HG02938 (cell line): Measurements from ENCODE around the gene PODNL1.

Experiments
- ATAC-seq: cut with Tn5 transposase; IDR thresholded peaks from one replicate; pipeline ENCODE4 v1.9.1; 2021; ENCODE audit warnings: mild to moderate bottlenecking, moderate library complexity; ENCODE audit not compliant: unreplicated experiment

PODNL1 gene, protein sequence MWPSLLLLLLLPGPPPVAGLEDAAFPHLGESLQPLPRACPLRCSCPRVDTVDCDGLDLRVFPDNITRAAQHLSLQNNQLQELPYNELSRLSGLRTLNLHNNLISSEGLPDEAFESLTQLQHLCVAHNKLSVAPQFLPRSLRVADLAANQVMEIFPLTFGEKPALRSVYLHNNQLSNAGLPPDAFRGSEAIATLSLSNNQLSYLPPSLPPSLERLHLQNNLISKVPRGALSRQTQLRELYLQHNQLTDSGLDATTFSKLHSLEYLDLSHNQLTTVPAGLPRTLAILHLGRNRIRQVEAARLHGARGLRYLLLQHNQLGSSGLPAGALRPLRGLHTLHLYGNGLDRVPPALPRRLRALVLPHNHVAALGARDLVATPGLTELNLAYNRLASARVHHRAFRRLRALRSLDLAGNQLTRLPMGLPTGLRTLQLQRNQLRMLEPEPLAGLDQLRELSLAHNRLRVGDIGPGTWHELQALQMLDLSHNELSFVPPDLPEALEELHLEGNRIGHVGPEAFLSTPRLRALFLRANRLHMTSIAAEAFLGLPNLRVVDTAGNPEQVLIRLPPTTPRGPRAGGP

DNA sequence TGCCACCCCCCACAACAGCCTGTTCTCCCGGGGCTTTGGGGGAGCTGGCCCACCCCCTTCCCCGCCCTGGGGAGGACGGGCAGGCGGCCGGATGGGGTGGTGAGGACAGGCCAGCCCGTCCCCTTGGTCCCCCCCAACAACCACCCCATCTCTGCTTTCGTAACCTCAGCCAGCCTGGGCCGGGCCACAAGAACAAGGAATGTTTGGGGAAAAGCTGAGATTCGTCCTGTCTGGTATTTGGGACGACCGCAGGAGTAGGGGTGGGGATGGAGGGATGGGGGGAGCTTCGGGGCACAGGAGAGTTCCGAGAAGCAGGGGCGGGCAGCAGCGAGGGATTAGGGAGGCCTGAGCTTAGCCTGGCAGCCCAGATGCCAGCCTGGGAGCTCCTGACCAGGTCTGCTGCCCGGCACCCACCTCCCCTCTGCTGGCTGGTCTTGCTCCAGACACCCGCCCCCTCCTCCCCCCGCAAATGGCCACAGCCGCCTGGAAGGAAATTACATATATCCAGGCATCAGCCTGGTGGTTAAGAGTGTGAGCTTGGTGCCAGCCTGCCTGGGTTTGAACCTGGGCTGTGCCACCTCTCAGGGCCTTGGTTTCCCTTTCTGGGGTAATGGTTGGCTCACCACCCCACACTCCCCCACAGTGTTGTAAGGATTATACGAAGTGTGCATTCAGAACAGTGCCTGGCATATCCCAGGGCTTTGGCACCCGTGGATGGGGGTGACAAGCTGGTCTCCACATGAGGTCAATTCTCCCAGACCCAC, at the start of gene PODNL1:
Gene PODNL1, minus strand, starts transcription at position 117 of the 764 bp plus-strand sequence. CDS start 236 bp downstream, outside the sequence.
- no peak for ATAC-seq

DNA sequence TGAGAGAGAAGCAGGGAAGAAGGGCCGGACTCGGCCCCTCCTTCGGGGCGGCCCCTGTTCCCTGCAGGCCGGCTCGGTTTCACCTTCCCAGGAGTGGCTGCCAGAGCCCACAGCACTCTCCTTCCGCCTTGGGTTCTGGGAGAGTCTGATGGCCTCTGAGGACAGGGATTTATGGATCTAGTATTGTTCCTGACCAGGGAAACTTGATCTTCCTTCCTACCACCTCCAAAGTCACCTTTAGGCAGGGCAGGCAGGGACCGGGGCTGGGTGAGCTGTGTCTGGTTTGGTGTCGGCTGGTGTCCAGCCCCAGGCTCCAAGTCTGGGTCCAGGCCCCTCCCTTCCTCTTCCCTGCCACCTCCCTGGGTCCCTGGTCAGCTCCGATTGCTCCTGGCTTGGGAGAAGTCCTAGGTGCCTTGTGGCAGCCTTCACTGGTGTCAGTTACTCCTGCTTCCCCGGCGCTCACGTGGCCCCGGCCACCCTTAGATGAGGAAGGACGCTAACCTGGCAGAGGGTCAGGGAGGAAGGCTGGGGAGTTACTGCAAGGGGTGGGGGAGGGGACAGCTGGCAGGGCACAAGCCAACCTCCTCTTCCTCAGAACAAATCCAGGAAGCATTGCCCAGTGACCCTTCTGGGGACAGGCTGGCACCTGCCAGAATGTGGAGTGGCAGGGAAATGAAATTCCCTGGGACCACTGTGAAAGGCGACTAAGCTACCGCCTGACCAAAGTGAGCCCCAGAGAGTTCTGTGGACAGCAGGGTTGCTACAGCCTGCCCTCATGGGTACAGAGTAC, 49.1 kb upstream of the PODNL1 start:
- no peak for ATAC-seq

DNA sequence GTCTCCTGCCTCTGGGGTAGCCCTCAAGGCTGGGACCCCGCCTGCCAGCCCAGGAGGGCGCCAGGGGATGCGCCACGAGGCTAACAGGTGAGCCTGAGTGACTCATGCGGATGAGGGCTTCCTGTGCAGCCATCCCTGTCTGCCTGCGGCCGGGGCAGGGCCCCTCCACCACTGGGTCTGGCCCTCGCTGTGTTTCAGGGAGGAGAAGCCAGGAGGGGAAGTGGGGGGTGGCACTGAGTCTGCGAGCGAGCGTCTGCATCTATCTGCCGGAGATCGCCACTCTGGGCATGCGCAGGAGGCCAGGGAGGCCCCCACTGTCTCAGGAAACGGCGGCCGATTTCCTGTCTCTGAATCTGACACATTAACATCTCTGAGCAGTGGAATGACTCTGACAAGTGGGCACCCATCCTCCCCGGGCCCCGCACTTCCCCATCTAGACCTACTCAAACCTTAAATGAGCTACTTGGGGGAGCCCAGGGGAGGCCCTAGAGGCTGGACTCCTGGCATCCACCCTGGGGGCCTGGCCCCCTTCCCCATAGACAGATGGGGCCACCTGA, 48.2 kb upstream of the PODNL1 start:
- ATAC-seq, result peak; percentile 69

DNA sequence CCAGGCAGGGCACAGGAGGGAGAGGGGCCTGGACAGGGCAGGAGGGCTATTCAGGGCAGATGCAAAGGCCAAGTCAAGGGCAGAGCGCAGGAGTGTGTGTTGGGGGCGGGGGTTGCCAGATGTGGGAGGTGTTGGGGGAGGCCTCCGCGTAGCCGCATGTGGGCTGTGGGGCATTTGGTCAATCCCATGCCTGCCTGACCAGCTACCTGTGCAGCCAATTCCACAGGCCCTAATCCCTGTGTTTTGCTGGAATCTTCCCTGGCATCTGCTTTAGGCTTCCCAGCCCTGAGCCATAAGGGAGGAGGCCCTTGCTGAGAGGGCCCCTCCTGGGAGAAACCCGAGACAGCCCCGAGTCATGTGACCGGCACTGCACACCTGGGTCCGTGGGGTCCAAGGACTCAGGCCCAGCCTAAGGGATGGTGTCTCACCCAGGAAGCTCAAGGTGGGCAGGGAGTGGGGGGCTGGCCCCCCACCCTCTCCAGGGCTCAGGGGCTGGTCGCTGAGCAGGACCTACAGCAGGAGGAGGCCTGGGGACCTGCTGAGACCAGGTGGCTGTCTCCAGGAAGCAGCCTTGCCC, 47.6 kb upstream of the PODNL1 start:
- peak; percentile 13 for ATAC-seq

DNA sequence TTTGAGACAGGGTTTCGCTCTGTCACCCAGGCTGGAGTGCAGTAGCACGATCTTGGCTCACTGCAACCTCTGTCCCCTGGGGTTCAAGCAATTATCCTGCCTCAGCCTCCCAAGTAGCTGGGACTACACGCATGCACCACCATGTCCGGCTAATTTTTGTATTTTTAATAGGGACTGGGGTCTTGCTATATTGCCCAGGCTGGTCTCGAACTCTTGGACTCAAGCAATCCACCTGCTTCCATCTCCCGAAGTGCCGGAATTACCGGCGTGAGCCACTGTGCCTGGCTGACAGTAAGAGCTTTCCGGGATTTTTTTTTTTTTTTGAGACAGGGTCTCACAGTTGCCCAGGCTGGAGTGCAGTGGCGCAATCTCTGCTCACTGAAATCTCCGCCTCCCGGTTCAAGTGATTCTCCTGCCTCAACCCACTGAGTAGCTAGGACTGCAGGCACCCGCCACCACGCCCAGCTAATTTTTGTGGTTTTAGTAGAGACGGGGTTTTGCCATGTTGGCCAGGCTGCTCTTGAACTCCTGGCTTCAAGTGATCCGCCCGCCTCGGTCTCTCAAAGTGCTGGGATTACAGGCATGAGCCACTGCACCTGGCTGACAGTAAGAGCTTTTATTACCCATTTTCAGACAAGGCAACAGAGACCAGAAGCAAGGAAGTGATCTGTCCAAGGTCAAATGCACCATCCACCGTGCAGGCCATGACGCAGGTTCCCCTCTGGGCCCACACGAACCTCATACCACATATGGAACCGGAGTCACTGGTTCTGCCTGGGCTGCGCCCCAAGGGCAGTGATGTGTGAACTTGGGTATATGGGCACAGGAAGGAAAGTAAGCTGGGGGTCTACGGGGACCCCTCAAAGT, 46.9 kb upstream of the PODNL1 start:
- ATAC-seq, result no peak

DNA sequence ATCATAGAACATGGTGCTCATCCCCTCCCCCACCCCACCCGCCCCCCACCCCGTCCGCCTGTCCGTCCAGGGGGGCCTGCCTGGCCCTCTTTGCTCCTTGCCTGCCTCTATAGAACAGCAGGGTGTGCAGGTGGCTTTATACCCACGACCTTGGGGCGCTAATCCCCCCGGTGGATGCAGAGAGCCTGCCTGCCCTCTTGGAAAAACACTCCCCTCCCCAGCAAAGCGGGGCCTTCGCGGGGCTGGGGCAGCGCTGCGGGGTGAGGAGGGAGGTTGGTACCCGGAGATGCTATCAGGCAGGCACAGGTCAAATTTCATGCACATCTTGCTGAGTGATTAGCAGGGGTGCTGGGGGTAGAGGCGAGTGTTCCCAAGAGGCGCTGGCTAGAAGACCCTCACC, 46.0 kb upstream of the PODNL1 start:
- ATAC-seq, result no peak

DNA sequence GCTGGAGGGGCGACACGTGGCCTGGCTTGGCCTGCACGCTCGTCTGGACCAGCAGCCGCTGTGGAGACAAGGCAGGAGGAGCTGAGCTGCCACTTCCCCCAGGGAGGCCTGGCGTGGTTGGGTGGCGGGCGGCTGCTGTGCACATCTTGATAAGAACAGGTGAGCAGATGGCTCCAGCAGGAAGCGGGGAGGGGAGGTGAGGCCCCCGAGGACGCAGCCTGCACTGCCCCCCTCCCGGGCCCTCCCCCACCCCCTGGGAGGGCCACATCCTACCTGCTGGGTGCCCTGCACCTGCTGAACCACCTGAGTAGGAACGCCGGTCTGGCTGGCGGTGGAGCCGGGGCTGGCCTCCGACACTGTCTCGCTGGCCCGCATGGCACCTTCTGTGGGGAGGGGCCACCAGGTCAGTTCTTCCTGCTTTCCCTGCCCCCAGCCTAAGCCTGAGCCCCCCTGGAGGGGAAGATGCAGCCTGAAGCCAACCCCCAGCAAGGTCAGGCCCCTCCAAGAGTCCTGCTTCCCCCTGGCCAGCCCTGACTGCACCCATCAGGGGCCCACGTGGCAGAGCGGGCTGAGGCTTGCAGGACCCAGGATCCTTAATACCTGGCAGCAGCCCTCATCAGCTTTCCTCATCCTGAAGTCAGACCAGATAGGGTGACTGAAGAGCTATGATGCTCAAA, 45.1 kb upstream of the PODNL1 start:
- no peak for ATAC-seq

DNA sequence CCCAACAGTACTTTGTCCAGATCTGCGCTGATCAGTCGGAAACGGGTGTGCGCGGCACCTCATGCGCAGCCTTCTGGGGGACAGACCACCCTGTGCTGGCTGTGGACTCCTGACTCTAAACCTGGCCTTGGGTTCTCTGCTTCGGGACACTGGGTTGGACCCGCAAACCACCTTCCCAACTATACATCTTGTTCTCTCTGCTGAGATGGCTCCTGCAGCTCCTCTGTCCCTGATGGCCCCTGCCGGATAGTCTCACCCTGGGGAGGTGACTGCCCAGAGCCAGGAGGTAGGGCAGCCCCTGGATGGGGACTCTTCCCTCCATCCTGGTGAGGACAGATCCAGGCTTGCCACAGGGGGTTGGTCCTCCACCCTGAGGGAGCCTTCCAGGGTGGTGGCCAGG, 44.6 kb upstream of the PODNL1 start:
- ATAC-seq, result no peak

DNA sequence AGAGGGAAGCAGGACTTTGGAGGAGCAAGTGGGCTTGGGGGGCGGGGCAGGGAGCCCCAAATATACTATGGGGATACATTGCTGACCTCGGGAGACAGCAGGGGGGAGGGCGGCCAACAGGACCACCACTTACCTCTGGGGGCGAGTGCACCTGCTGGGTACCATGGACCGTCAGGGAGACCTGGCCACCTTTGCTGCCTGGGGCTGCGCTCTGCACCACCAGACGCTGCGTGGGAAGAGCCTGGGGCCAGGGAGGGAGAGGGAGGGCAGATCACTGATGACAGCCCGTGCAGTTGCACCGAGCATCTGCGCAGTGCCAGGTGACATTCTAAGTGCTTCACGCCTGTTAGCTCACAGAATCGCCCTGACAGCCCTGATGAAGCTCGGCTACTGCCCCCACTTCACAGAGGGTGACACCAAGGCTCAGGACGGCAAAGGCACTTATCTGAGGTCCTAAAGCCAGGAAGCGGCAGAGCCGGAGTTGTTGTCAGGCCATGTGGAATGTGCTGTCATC, 43.8 kb upstream of the PODNL1 start:
- no peak for ATAC-seq

DNA sequence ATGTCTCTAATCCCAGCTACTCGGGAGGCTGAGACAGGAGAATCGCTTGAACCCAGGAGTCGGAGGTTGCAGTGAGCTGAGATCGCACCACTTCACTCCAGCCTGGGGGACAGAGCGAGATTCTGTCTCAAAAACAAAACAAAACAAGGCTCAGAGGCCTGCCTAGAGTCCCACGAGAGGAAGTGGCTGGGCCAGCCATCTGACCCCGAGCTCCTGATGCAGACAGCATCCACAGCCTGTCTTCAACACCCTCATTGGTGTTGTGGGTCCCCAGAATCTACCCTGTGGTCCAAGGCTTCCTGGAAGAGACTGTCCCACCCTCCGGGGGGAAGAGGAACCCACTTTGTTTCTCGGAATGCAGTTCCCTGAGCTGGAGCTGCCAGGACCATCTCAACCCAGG, 43.2 kb upstream of the PODNL1 start:
- no peak for ATAC-seq

DNA sequence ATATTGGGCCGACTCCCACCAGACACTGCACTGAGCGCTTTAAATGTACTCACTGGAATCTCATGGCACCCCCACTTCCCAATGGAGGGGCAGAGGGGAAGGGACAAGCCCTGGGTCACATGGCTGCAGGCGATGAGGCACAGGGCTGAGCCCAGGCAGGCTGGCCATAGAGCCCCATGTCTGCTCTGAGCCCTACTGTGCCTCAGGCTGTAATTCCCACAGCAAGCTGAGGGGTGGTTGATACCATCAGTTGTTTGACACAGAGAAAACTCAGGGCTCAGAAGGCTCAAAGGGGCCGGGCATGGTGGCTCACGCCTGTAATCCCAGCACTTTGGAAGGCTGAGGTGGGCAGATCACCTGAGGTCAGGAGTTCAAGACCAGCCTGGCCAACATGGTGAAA, 42.8 kb upstream of the PODNL1 start:
- no peak for ATAC-seq

DNA sequence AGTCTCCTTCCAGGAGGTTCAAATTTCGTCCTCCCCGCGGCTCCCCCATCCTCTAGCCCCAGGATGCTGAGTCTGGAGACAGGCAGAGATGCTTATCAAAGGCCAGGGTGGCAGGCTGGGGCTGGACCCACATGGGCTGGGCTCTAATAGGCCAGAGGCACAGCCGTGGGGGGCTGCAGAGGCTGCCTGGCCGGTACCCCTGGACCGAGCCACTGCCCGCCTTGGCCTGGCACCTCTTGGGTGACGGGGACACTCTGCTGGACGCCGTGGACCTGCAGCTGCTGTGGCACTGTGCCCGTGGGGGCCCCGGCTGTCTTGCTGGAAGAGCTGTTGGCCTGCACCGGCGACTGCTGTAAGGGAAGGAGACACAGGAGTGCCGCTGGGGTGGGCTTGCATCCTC, 42.1 kb upstream of the PODNL1 start:
- no peak for ATAC-seq

DNA sequence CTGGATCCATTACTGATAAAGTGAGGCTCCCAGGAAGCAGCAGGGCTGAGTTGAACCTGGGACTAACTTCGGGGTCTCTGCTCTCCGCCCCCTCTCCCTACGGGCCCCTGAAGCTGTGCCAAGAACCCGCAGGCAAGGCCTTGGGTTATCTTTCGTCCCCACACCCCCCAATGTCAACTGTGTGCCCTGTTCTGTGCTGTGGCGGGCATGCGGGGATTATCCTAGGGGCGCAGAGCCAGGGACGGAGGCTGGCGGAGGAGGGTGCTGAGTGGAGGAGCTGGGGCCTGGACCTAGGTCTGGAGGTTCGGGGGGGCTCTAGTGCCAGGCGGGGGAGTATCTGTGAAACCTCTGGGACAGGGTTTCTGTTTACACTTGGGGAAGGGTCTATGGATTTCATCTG, 41.5 kb upstream of the PODNL1 start:
- no peak for ATAC-seq

DNA sequence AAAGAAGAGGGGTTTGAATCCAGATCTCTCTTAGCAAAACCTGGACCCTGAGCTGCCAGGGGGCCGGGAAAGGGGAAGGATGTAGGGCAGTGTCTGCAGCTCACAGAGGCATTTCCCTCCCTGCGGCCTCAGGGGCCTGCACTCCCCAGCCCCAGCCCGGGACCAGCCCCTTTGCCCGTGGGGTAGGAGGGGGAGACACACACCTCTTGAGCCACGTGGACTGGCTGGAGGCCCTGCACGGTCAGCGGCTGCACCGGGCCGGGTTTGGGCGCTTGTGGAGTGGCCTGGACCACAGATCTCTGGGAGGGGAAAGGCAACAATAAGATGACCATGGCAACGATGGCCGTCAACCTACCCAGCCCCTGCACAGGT, 41.0 kb upstream of the PODNL1 start:
- no peak for ATAC-seq

DNA sequence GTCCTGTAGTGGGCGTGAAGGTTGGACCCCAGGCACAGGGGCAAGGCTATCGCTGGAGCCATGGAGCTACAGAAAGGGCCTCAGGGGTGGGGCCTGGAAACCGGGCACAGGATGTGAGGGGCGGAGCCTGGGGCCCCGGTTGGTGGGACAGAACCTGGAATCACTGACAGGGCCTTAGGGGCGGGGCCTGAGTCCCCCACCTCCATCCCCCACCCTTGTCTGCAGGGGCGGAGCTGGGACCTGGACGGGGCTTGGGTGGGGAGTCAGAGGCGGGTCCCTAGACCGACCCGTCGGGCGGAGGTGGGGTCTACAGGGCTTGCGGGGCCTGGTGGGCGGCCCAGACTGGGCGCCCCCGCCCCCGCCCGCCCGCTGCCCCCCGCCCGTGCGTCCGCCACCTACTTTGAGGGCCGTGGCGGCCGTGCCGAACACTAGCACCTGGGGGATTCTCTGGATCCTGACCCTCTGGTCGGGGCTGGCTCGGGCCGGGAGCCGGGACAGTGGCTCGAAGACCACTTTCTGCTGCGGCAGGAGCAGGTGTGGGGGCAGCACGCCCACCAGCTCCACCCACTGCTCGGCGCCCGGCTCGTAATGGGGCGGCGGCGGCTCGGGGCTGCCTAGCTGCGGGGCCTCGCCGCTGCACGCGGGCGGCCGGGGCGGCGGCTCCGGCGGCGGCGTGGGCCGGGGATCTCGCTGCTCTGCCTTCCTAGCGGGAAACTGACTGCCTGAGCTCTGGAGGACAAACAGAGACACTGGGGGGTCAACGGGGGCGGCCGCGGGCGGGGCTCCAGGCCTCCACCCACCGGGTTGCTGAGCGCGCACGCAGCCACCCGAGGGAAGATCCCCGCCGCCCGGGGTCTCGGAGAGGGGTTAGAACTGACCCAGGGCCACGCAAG, 40.4 kb upstream of the PODNL1 start:
- ATAC-seq, result no peak

DNA sequence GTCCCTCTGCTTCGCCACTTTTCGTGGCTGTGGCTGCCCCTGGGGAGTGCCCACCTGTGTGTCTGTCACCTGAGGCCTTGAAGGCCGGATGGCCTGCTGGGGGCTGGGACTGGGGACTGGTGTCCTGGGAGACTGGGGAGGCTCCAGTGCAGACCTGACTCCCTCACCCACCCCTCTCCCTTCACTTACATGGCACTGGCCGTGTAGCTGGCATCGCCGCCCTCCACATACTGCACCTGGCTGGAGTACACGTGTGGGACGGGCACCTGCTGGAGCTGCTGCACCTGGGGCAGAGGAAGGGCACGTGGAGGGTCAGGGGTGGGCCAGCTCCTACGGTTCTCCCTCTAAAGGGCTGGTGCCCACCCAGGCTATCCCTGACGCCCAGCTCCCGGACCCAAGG, 39.6 kb upstream of the PODNL1 start:
- ATAC-seq, result no peak

DNA sequence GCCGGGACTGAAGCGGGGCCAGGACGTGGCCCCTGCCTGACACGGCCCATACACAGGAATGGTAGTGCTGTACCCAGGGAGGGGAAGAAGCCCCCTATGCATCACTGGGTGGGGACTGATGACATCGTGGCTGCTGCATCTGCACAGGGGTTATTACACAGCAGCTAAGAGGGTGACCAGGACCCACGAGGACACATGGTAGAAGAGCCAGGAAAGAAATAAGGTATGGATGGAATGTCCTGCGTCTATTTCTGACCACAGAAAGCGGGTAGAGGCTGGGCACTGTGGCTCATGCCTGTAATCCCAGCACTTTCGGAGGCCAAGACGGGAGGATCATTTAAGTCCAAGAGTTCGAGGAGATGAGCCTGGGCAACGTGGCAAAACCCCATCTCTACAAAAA, 38.2 kb upstream of the PODNL1 start:
- no peak for ATAC-seq

DNA sequence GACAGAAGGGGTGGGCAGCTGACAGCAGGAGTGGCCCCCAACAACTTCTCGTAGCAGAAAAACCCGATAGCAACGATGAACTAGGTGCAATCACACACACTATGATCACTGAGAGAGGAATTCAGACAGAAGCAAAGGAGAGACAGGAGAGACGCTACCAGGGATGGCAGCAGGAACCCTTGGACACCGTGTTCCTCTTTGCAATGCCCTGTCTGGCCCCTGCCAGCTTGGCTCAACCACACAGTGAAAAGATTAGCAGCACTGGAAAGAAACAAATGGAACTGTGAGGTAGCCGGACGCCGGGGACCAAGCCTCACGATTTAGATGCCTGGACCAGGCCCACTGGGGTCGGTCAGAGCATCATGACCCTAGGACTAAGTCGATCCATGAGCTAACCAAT, 37.7 kb upstream of the PODNL1 start:
- ATAC-seq, result no peak
